Stimulated activated naive CD8-positive, alpha-beta T cell treated with anti-CD3 and anti-CD28 coated beads, Interleukin-15, Interleukin-2, amounts not matched to agents 100 U/mL and 50 U/mL, for 24 hours (primary cell): ENCODE measurements around the gene IL1R2.
A peak's percentile ranks its signal among the peaks of the same experiment; 100 is the strongest.

Source experiments
- ATAC-seq: fragments of 150-1000 bp; cut with Tn5 transposase; one replicate; pipeline ENCODE4 v1.10.0; 2021
- DNase-seq: peaks from one replicate; pipeline ENCODE4 v3.0.0; 2021

Gene IL1R2

GRCh38 chr2:101991721-101992145 lies at the start of gene IL1R2:
Gene IL1R2 (plus strand): TSS chr2:101991960. CDS start chr2:102008576, 16,616 bp downstream.
- no peak for DNase-seq
- ATAC-seq = no peak

- ATAC-seq (no peak), DNase-seq (no peak)
Observed at GRCh38 chr2:101942851-101943250, 48.9 kb upstream of the IL1R2 start.

- ATAC-seq (no peak), DNase-seq (no peak)
Observed at GRCh38 chr2:101946372-101947039, 45.3 kb upstream of the IL1R2 start.

GRCh38 chr2:101947374-101947773 lies 44.4 kb upstream of the IL1R2 start:
- DNase-seq = no peak
- ATAC-seq = no peak

GRCh38 chr2:101948625-101949155 lies 43.1 kb upstream of the IL1R2 start:
- DNase-seq (no peak), ATAC-seq (no peak)

- peak; percentile 46 for ATAC-seq
- DNase-seq = no peak
Observed at GRCh38 chr2:101949304-101949703, 42.5 kb upstream of the IL1R2 start.

GRCh38 chr2:101951296-101951695 lies 40.5 kb upstream of the IL1R2 start:
- ATAC-seq = no peak
- DNase-seq = no peak

GRCh38 chr2:101952551-101952950 lies 39.2 kb upstream of the IL1R2 start:
- ATAC-seq (no peak), DNase-seq (no peak)

- DNase-seq = no peak
- no peak for ATAC-seq
Observed at GRCh38 chr2:101956465-101957438, 35.0 kb upstream of the IL1R2 start.

- DNase-seq = no peak
- ATAC-seq = no peak
Observed at GRCh38 chr2:101958061-101958460, 33.7 kb upstream of the IL1R2 start.

- no peak for ATAC-seq
- no peak for DNase-seq
Observed at GRCh38 chr2:101960819-101961337, 30.9 kb upstream of the IL1R2 start.

- DNase-seq = no peak
- no peak for ATAC-seq
Observed at GRCh38 chr2:101961338-101962191, 30.2 kb upstream of the IL1R2 start.

GRCh38 chr2:101962309-101962708 lies 29.5 kb upstream of the IL1R2 start:
- ATAC-seq (no peak), DNase-seq (no peak)

GRCh38 chr2:101963198-101963597 lies 28.6 kb upstream of the IL1R2 start:
- no peak for DNase-seq
- ATAC-seq = no peak

GRCh38 chr2:101967826-101968513 lies 23.8 kb upstream of the IL1R2 start:
- DNase-seq = no peak
- no peak for ATAC-seq

GRCh38 chr2:101969723-101970122 lies 22.0 kb upstream of the IL1R2 start:
- DNase-seq = no peak
- ATAC-seq = no peak

GRCh38 chr2:101970901-101971300 lies 20.9 kb upstream of the IL1R2 start:
- DNase-seq (no peak), ATAC-seq (no peak)

- DNase-seq = no peak
Observed at GRCh38 chr2:101971836-101972235, 19.9 kb upstream of the IL1R2 start.

GRCh38 chr2:101972621-101973434 lies 18.9 kb upstream of the IL1R2 start:
- DNase-seq = no peak
- ATAC-seq = no peak

More at GRCh38 chr2:101971836-101972235, 19.9 kb upstream of the IL1R2 start:
- ATAC-seq = no peak

GRCh38 chr2:101974663-101975062 lies 17.1 kb upstream of the IL1R2 start:
- DNase-seq = no peak
- ATAC-seq = no peak
